HUES6 (cell line): ENCODE results near the gene CYP2A7.
"Not testable (repeated sequence)": the region's sequence is repeated elsewhere in the genome, so short reads cannot be mapped to it uniquely, and the experiment has no call there.

Source experiments
- H3K27ac ChIP-seq: 2 replicates; pipeline ENCODE4 v1.7.0; 2013; ENCODE audit warnings: low read depth, mild to moderate bottlenecking, low read length, inconsistent platforms
- H3K27me3 ChIP-seq: 2 replicates; pipeline ENCODE4 v1.6.1; 2013; ENCODE audit warnings: low read length; ENCODE audit not compliant: control insufficient read depth, insufficient read depth
- H3K36me3 ChIP-seq: 2 replicates; pipeline ENCODE4 v1.6.1; 2013; ENCODE audit warnings: low read length; ENCODE audit not compliant: control insufficient read depth, insufficient read depth
- H3K4me1 ChIP-seq: 2 replicates; pipeline ENCODE4 v1.6.1; 2013; ENCODE audit warnings: low read length; ENCODE audit not compliant: control insufficient read depth, insufficient read depth
- H3K4me3 ChIP-seq: 2 replicates; pipeline ENCODE4 v1.5.1; 2013; ENCODE audit warnings: low read depth, low read length
- H3K9ac ChIP-seq: one replicate; pipeline ENCODE4 v1.6.1; 2013; ENCODE audit warnings: mild to moderate bottlenecking, low read length
- H3K9me3 ChIP-seq: 2 replicates; pipeline ENCODE4 v1.6.1; 2013; ENCODE audit warnings: low read depth, low read length; ENCODE audit not compliant: control insufficient read depth, insufficient read depth

Gene CYP2A7

DNA sequence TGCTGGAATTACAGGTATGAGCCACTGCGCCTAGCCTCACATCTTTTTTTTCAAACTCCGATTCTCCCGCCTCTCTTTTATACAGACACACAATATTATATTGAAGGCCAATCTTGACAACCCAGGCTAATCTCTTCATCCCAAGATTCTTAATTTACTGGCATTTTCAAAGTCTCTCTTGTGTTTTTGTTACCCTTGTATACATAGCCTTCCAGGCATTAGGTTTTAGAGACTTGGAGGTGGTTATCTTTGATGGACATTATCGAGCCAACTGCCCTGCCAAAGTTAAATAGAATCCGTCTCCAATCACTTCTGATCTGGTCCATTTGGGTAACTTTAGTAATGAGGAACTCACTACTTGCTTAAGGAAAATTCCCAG is 14.4 kb upstream of the CYP2A7 start:
- no peaks in the 10 kb centered on the region for H3K36me3 ChIP-seq
- H3K27ac ChIP-seq: no peak overlapping the region
- 0 out of 2 replicates have a peak, but pooled peaks cover under 1% of the 10 kb centered on the region for H3K27me3 ChIP-seq
- H3K9ac ChIP-seq: no peak overlapping the region
- no peaks in the 10 kb centered on the region for H3K4me1 ChIP-seq
- no peak overlapping the region for H3K4me3 ChIP-seq
- H3K9me3 ChIP-seq: no peaks in the 10 kb centered on the region

DNA sequence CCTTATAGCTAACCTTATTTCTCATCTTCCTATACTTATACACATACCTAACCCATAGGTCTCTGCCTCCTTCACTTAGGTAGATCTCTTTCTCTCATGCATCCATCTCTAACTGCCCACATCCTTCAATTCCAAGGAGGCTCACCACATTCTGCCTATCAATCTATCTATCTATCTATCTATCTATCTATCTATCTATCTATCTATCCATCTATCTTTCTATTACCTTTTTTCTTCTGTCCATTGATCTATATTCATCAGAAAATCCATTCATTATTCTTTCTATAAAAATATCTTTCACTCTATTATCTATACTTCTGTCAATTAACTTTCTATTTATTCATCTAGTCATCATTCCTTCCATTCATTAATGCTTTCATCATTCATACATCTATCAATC is 11.1 kb upstream of the CYP2A7 start:
- no peaks in the 10 kb centered on the region for H3K36me3 ChIP-seq
- no peak overlapping the region for H3K9ac ChIP-seq
- no peak overlapping the region for H3K27ac ChIP-seq
- no peaks in the 10 kb centered on the region for H3K9me3 ChIP-seq
- H3K4me3 ChIP-seq: no peak overlapping the region
- H3K4me1 ChIP-seq: no peaks in the 10 kb centered on the region
- peaks cover 3% of the 10 kb centered on the region; the same call in 1 of the 2 replicates for H3K27me3 ChIP-seq

DNA sequence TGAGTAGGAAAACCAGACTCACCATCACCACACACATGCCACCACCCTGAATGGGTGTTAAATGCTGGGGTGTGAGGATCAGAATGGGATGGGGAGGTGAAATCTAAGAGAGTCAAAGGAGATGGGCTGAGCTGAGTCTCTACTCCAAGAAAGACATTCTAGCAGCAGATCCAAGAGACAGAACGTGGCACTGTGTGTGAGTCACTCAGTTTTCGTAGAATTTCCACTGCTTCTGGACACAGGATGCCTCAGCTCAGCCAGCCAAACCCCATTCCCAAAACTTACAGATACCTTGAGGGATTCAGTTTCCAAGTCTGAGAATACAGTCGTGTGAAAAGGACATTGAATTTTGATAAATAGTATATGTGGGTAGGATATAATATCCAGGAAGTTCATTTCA is 7.3 kb upstream of the CYP2A7 start:
- H3K4me1 ChIP-seq: no peaks in the 10 kb centered on the region
- no peaks in the 10 kb centered on the region for H3K9me3 ChIP-seq
- H3K9ac ChIP-seq: no peak overlapping the region
- H3K4me3 ChIP-seq: no peak overlapping the region
- H3K36me3 ChIP-seq: no peaks in the 10 kb centered on the region
- no peak overlapping the region for H3K27ac ChIP-seq
- H3K27me3 ChIP-seq: peaks cover 3% of the 10 kb centered on the region; the same call in 1 of the 2 replicates

DNA sequence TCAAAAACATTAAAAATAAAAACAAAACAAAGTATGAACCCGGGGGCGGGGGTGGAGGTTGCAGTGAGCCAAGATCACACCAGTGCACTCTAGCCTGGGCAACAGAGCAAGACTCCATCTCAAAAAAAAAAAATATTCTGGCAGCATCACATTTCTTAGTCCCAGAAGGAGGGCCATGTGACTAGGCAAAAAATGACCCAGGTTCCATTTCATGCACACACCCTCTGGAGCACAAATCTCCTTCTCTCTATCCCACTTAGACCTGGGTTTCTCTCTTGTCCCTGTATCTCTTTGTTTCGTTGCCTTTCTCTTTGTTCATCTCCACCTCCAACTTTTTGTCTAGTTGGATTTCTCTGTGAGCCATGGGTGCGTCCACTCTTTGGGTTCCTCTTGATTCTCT is 6.2 kb upstream of the CYP2A7 start:
- H3K9ac ChIP-seq: no peak overlapping the region
- no peak overlapping the region for H3K4me3 ChIP-seq
- H3K4me1 ChIP-seq: no peaks in the 10 kb centered on the region
- H3K27me3 ChIP-seq: peaks cover 3% of the 10 kb centered on the region; the same call in 1 of the 2 replicates
- no peak overlapping the region for H3K27ac ChIP-seq
- no peaks in the 10 kb centered on the region for H3K36me3 ChIP-seq
- no peaks in the 10 kb centered on the region for H3K9me3 ChIP-seq

DNA sequence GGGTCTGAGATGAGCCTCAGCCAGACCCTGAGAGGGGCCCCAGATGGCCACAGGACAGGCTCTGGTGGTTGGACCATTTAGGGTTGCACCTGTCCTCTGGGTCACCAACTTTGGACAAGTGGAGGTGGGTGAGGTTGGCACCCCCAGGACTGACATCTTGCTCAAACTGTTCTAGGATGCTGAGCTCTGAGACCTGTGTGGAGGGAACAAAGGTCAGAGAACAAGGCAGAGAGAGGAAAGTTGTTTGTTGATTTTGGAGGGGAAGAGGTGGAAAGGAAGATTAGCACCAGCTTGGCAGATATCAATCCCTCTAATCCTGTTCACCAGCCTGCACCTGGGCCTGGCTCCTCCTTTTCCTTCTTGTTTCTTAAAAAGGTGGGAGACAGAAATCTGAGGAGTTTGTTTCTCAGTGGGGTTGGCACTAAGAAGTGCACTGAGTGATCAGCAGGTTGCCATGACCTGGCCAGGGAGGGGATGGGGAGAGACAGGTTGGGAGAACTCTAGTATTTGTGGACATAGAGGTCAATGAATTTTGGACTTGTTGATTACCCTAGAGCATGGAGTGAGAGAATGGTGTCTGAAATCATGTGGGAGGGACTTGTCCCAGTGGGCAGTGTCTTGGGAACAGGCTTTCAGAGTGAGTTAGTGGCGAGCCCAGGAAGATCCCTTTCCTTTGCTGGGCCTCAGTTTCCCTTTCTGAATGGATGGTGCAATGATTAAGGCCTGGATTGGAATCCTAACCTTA is 2.3 kb upstream of the CYP2A7 start:
- H3K9ac ChIP-seq: not testable (repeated sequence)

DNA sequence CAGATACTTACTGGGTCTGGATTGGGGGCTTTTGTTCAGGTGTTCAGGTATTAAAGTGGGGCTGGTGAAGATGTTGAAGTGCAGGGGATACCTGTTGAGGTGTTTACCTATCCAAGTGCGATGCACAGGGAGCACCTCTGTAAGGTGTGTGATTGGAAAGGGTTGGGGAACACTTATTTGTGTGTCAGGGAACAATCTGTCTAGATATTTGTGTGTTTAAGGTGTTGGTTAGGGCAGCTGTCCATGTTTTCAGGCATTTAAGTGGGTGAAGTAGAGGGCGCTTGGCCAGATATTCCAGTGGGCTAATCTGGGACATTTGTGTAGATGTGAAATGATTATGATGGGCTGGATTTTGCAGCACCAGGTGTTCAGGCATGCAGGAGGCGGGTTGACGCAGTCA is 2.7 kb downstream of the CYP2A7 start:
- not testable (repeated sequence) for H3K4me1 ChIP-seq, H3K27ac ChIP-seq, H3K36me3 ChIP-seq, H3K9ac ChIP-seq, H3K9me3 ChIP-seq, H3K4me3 ChIP-seq
- peaks cover 35% of the 10 kb centered on the region for H3K27me3 ChIP-seq

More for the DNA sequence above, 2.3 kb upstream of the CYP2A7 start:
- H3K4me3 ChIP-seq, H3K36me3 ChIP-seq, H3K4me1 ChIP-seq, H3K27ac ChIP-seq, H3K9me3 ChIP-seq: not testable (repeated sequence)
- peaks cover 18% of the 10 kb centered on the region for H3K27me3 ChIP-seq

DNA sequence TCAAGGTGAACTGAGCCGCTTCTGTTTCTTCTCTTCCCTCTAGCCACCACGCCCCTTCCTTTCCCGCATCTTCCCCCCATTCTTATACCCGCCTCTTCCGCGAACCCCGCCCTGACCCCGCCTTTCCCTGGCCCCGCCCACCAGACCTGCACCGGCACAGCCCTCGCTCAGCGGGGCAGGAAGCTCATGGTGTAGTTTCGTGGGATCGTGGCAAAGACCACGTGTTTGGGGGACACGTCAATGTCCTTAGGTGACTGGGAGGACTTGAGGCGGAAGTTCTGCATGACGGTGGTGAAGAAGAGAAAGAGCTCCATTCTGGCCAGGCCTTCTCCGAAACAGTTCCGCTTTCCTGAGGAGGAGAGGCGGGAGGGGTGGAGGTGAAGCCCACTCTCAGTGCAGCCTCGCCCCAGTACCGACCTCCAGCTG is 6.5 kb downstream of the CYP2A7 start:
- H3K4me1 ChIP-seq, H3K36me3 ChIP-seq, H3K9ac ChIP-seq, H3K27ac ChIP-seq, H3K9me3 ChIP-seq: not testable (repeated sequence)
- peaks cover 19% of the 10 kb centered on the region for H3K27me3 ChIP-seq
- peak overlapping the region; percentile 31; the same call in 1 of the 2 replicates for H3K4me3 ChIP-seq

DNA sequence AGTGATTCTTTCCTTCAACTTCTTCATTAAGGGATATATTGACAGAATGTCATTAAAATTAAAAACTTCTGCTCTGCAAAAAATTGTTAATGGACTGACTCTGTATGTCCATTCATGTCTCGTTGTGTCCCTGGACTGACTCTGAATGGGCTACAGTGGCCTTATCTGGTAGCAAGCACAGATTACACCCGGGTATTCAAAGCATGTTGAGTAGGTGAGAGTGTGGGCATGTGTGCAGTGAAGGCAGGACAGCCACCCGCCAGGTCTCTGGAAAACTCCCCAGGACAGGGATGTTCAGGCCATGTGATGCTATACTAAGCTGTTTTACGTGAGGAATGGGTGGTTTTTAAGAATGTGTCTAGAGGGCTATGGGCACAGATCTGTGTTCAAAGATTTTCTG is 7.2 kb downstream of the CYP2A7 start:
- not testable (repeated sequence) for H3K9ac ChIP-seq, H3K27ac ChIP-seq, H3K4me1 ChIP-seq, H3K4me3 ChIP-seq, H3K9me3 ChIP-seq, H3K36me3 ChIP-seq
- peaks cover 16% of the 10 kb centered on the region for H3K27me3 ChIP-seq

DNA sequence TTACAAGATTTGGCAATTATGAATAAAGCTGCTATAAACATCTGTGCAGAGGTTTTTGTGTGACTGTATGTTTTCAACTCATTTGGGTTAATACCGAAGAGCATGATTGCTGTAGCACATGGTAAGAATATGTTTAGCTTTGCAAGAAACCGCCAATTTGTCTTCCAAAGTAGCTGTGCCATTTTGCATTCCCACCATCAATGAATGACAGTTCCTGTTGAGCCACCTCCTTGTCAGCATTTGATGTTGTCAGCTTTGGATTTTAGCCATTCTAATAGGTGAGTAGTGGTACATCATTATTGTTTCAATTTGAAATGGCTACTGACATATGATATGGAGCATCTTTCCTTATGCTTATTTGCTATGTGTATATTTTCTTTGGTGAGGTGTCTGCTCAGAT is 8.2 kb downstream of the CYP2A7 start:
- not testable (repeated sequence) for H3K27ac ChIP-seq, H3K9ac ChIP-seq, H3K4me1 ChIP-seq, H3K4me3 ChIP-seq, H3K36me3 ChIP-seq, H3K9me3 ChIP-seq
- peaks cover 16% of the 10 kb centered on the region for H3K27me3 ChIP-seq

DNA sequence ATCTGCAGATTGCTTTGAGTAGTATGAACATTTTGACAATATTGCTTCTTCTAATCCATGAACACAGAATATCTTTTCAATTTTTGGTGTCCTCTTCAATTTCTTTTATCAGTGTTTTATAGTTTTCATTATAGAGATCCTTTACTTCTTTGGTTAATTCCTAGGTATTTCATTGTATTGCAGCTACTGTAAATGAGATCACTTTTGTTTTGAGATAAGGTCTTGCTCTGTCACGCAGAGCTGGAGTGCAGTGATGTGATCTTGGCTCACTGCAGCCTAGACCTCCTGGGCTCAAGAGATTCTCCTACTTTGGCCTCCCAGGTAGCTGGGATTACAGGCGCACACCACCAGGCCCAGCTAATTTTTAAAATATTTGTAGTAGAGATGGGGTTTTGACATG is 9.8 kb downstream of the CYP2A7 start:
- no peak overlapping the region for H3K4me3 ChIP-seq
- H3K9me3 ChIP-seq: no peaks in the 10 kb centered on the region
- H3K36me3 ChIP-seq: no peaks in the 10 kb centered on the region
- no peak overlapping the region for H3K27ac ChIP-seq
- H3K4me1 ChIP-seq: no peaks in the 10 kb centered on the region
- H3K27me3 ChIP-seq: peaks cover 11% of the 10 kb centered on the region; the same call in 1 of the 2 replicates
- H3K9ac ChIP-seq: no peak overlapping the region

DNA sequence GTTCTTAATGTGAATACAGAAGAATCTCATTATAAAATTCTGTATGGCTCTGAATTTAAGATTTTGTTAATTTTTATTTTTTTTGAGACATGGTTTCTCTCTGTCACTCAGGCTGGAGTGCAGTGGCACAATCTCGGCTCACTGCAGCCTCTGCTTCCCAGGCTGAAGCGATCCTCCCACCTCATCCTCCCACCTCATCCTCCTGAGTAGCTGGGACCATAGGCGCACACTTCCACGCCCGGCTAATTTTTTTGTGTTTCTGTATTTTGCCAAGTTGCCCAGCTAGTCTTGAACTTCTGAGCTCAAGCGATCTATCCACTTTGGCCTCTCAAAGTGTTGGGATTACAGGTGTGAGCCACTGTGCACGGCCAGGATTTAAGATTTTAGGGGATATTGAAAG is 14.3 kb downstream of the CYP2A7 start:
- Histone ChIP-seq H3K27ac (no peak overlapping the region), H3K4me1 (no peaks in the 10 kb centered on the region), H3K36me3 (no peaks in the 10 kb centered on the region), H3K9ac (no peak overlapping the region), H3K9me3 (no peaks in the 10 kb centered on the region), H3K4me3 (no peak overlapping the region), H3K27me3 (no peaks in the 10 kb centered on the region)
